Breast epithelium (tissue), 3 donors: ENCODE data around the gene SPATA33.

ENCODE experiments used
- POLR2A ChIP-seq: fragments of 450-650 bp; IDR thresholded peaks from one replicate; pipeline ENCODE4 v1.6.1; 2016; ENCODE audit warnings: antibody characterized with exemption, mild to moderate bottlenecking, moderate library complexity
- TF ChIP-seq, protein P1 (sequence below), 3 donors: fragments of 450-650 bp; IDR thresholded peaks; one replicate each; pipeline ENCODE4 v1.5.1; 2016 to 2017; ENCODE audit warnings: antibody characterized with exemption in 3 of 3, mild to moderate bottlenecking in 3 of 3, moderate library complexity in 3 of 3

- TF ChIP-seq, protein P1, sequence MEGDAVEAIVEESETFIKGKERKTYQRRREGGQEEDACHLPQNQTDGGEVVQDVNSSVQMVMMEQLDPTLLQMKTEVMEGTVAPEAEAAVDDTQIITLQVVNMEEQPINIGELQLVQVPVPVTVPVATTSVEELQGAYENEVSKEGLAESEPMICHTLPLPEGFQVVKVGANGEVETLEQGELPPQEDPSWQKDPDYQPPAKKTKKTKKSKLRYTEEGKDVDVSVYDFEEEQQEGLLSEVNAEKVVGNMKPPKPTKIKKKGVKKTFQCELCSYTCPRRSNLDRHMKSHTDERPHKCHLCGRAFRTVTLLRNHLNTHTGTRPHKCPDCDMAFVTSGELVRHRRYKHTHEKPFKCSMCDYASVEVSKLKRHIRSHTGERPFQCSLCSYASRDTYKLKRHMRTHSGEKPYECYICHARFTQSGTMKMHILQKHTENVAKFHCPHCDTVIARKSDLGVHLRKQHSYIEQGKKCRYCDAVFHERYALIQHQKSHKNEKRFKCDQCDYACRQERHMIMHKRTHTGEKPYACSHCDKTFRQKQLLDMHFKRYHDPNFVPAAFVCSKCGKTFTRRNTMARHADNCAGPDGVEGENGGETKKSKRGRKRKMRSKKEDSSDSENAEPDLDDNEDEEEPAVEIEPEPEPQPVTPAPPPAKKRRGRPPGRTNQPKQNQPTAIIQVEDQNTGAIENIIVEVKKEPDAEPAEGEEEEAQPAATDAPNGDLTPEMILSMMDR (IDR thresholded peaks at IDR 0.05), result no peak
- no peak for TF ChIP-seq POLR2A
Observed at GRCh38 chr16:89646906-89647305, 10.7 kb upstream of the SPATA33 start.
